ENCODE measurements around the gene MRPS18B.
"Not testable (repeated sequence)": the region's sequence is repeated elsewhere in the genome, so short reads cannot be mapped to it uniquely, and the experiment has no call there.

The MRPS18B gene

DNA sequence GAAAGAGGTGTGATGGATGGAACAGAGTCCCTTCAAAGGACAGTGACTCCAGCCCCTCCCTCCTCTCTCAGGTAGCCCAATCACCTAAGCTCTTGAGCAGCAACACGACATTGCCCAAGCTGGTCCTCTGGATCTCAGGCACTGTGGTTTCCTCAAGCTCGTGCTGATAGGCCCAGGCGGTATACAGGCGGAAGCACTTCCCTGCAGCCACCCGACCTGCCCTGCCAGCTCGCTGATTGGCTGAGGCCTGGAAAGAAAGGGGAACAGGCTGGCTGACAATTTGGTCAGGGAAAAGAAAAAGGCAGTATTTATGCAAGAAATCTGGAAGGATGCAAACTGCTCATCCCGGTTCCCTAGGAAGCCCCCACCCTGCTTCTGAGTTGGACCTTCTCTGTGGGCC, 38.9 kb downstream of the MRPS18B start:
- Mint-ChIP-seq H3K4me3 (no peak overlapping the region), H3K9me3 (no peaks in the 10 kb centered on the region), H3K27ac (no peak overlapping the region), H3K36me3 (ENCODE audit: low read depth) (peaks cover 69% of the 10 kb centered on the region), H3K27me3 (ENCODE audit: low read depth, poor library complexity) (no peaks in the 10 kb centered on the region), H3K4me1 (peaks cover 12% of the 10 kb centered on the region)
- DNase-seq, result no peak
- no peak for TF ChIP-seq CTCF (IDR thresholded peaks at IDR 0.05)

- H3K27ac Mint-ChIP-seq, result peak overlapping the region; percentile 52
- peaks cover 71% of the 10 kb centered on the region for H3K36me3 Mint-ChIP-seq (ENCODE audit: low read depth)
- H3K9me3 Mint-ChIP-seq, result no peaks in the 10 kb centered on the region
- DNase-seq, result no peak
- TF ChIP-seq CTCF (IDR thresholded peaks at IDR 0.05), result no peak
- H3K4me1 Mint-ChIP-seq, result peaks cover 12% of the 10 kb centered on the region
- H3K4me3 Mint-ChIP-seq, result peak overlapping the region; percentile 12
- no peaks in the 10 kb centered on the region for H3K27me3 Mint-ChIP-seq (ENCODE audit: low read depth, poor library complexity)
Observed at GRCh38 chr6:30657454-30657853, 39.8 kb downstream of the MRPS18B start.

GRCh38 chr6:30657922-30658321, 40.3 kb downstream of the MRPS18B start:
- Mint-ChIP-seq H3K36me3 (ENCODE audit: low read depth) (peaks cover 71% of the 10 kb centered on the region), H3K27ac (peak overlapping the region; percentile 52)

DNA sequence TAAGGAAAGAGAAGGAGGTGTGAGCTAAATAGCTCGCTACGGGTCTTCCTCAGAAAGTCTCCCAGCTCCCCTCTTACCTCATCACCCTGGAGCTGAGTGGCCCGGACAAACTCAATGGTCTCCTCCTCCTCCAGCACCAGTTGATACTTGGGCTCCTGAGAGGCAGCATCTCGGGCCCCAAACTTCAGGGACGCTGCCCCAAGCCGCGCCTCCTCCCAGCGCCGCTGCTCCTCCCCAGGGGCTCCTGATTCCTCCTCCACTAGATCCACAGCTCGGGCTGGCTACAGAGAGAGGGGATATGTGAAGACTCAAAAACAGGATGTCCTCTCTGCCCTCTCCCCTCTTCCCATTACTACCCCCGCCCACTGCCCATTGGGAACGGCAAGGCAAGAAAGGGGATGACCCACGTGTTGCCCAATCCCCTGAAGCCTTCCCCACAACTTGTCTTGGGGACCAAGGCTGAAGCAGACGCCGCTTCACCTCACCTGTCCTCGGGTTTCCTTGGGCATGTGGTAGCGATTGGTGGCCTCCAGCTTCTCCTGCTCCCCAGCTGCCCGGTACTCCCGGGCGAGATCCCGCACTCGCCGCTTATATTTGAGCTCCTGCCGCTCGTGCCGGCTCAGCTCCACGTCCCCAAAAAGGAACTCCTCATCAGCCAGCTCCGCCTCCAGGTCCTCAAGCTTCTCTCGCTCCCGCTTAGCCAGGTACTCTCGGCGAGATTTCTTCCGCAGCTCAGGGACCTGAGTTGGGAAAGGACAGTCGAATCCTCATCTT, 47.5 kb downstream of the MRPS18B start:
- H3K4me1 Mint-ChIP-seq, result no peaks in the 10 kb centered on the region
- DNase-seq, result no peak
- H3K27ac Mint-ChIP-seq, result no peak overlapping the region
- no peak overlapping the region for H3K4me3 Mint-ChIP-seq
- no peak for TF ChIP-seq CTCF (IDR thresholded peaks at IDR 0.05)
- no peaks in the 10 kb centered on the region for H3K9me3 Mint-ChIP-seq
- peaks cover 49% of the 10 kb centered on the region for H3K36me3 Mint-ChIP-seq (ENCODE audit: low read depth)
- H3K27me3 Mint-ChIP-seq (ENCODE audit: low read depth, poor library complexity), result no peaks in the 10 kb centered on the region

More at GRCh38 chr6:30657922-30658321, 40.3 kb downstream of the MRPS18B start:
- not testable (repeated sequence) for H3K9me3 Mint-ChIP-seq; H3K27me3 Mint-ChIP-seq (ENCODE audit: low read depth, poor library complexity); DNase-seq; H3K4me3 Mint-ChIP-seq
- H3K4me1 Mint-ChIP-seq, result peaks cover 12% of the 10 kb centered on the region

- not testable (repeated sequence) for DNase-seq; H3K27ac Mint-ChIP-seq; H3K27me3 Mint-ChIP-seq (ENCODE audit: low read depth, poor library complexity); H3K4me3 Mint-ChIP-seq; H3K4me1 Mint-ChIP-seq; H3K9me3 Mint-ChIP-seq
- peaks cover 57% of the 10 kb centered on the region for H3K36me3 Mint-ChIP-seq (ENCODE audit: low read depth)
Observed at GRCh38 chr6:30666300-30666699, 48.7 kb downstream of the MRPS18B start.

- peaks cover 4% of the 10 kb centered on the region for H3K27me3 Mint-ChIP-seq (ENCODE audit: low read depth, poor library complexity)
- TF ChIP-seq CTCF (IDR thresholded peaks at IDR 0.05), result no peak
- H3K9me3 Mint-ChIP-seq, result no peaks in the 10 kb centered on the region
- H3K4me1 Mint-ChIP-seq, result peaks cover 24% of the 10 kb centered on the region
- H3K36me3 Mint-ChIP-seq (ENCODE audit: low read depth), result peaks cover 29% of the 10 kb centered on the region
- peak overlapping the region; percentile 84 for H3K4me3 Mint-ChIP-seq
- H3K27ac Mint-ChIP-seq, result no peak overlapping the region
- peak; percentile 21 for DNase-seq
Observed at GRCh38 chr6:30670760-30671527, 53.3 kb downstream of the MRPS18B start.
